Measurements from ENCODE around the gene RASGRP1. TPM values are rescaled to one million over a fixed set of nuclear protein-coding genes. Genes with fewer than 3 reads are reported as not detected.

The RASGRP1 gene
- total RNA-seq, 2 experiments from 2014 or later, result 105 to 106 TPM

- no peak overlapping the region for H3K4me3 Mint-ChIP-seq
- H3K9me3 Mint-ChIP-seq, result no peaks in the 10 kb centered on the region
- H3K27ac Mint-ChIP-seq, result no peak overlapping the region
- no peak for TF ChIP-seq CTCF (IDR thresholded peaks at IDR 0.05)
- peaks cover 6% of the 10 kb centered on the region for H3K36me3 Mint-ChIP-seq (ENCODE audit: low read depth)
- intact Hi-C loops (cut with micrococcal nuclease), result no loop called here
- CTCF ChIA-PET, result interaction anchor here (0.9 to 1.8 kb wide), 5 partner anchors 19 to 238 kb away, joined by 3 to 13 read pairs (median 4); partner anchors contain the start of gene RASGRP1
- DNase-seq (no peak), ATAC-seq (peak; percentile 61)
- H3K4me1 Mint-ChIP-seq (ENCODE audit: low read depth), result peaks cover 48% of the 10 kb centered on the region
- no peaks in the 10 kb centered on the region for H3K27me3 Mint-ChIP-seq
- POLR2A ChIA-PET, result interaction anchor here (1.0 kb wide), 1 partner anchor 34 kb away, joined by 4 read pairs; no protein-coding TSS in a partner anchor
Observed at GRCh38 chr15:38461066-38461833, 103.4 kb downstream of the RASGRP1 start.

DNA sequence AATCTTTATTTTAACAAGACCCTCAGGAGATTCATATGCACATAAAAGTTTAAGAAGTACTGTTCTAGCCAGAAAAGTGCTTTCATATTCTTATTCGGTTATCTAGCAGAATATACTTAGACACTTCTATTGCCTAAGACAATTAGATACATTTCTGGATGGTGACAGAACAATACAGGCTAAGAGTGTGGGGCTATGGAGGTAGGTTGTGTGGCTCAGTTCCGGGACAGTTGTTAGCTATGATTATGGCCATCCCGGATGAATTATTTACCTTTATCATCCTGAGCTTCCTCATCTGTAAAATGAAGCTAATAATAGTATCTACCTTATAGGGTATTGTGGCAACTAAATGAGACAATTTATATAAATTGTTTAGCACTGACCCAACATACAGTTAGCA lies 104.1 kb downstream of the RASGRP1 start:
- no peak for DNase-seq
- no peaks in the 10 kb centered on the region for H3K9me3 Mint-ChIP-seq
- no peak for TF ChIP-seq CTCF (IDR thresholded peaks at IDR 0.05)
- POLR2A ChIA-PET, result interaction anchor here (1.0 kb wide), 1 partner anchor 35 kb away, joined by 4 read pairs; no protein-coding TSS in a partner anchor
- intact Hi-C loops (cut with micrococcal nuclease), result no loop called here
- no peak overlapping the region for H3K4me3 Mint-ChIP-seq
- H3K36me3 Mint-ChIP-seq (ENCODE audit: low read depth), result peaks cover 8% of the 10 kb centered on the region
- ATAC-seq, result no peak
- H3K4me1 Mint-ChIP-seq (ENCODE audit: low read depth), result peaks cover 53% of the 10 kb centered on the region
- no peaks in the 10 kb centered on the region for H3K27me3 Mint-ChIP-seq
- CTCF ChIA-PET, result interaction anchor here (0.9 to 1.8 kb wide), 6 partner anchors 14 to 239 kb away, joined by 3 to 13 read pairs (median 4); partner anchors contain the start of gene RASGRP1
- no peak overlapping the region for H3K27ac Mint-ChIP-seq

DNA sequence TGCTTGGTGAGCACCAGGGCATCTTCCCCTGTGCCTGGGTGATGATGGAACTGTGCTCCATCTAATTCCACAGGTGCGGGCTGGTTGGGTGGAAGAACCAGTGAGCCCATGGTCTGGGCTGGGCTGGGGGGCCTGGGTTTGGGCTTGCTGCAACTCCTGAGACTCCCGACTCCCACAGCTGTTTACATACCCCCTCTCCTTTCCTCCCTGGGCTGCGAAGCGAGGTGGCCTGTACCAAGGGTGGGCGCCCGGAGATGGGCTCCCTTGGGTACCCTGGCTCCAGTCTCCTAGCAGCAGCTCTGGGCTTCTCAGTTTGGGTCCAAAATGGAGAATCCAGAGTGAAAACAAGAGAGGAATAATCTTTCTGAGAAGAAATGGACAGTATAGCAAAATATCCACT lies 105.1 kb downstream of the RASGRP1 start:
- TF ChIP-seq CTCF (IDR thresholded peaks at IDR 0.05), result no peak
- ChIA-PET CTCF (interaction anchor here (1.0 to 1.3 kb wide), 2 partner anchors 15 to 231 kb away, joined by 3 to 4 read pairs; no protein-coding TSS in a partner anchor), POLR2A (no interaction called here)
- Mint-ChIP-seq H3K4me3 (no peak overlapping the region), H3K36me3 (ENCODE audit: low read depth) (peaks cover 9% of the 10 kb centered on the region), H3K4me1 (ENCODE audit: low read depth) (peaks cover 60% of the 10 kb centered on the region), H3K9me3 (no peaks in the 10 kb centered on the region), H3K27me3 (no peaks in the 10 kb centered on the region), H3K27ac (no peak overlapping the region)
- ATAC-seq, result no peak
- DNase-seq, result no peak
- intact Hi-C loops (cut with micrococcal nuclease), result no loop called here

DNA sequence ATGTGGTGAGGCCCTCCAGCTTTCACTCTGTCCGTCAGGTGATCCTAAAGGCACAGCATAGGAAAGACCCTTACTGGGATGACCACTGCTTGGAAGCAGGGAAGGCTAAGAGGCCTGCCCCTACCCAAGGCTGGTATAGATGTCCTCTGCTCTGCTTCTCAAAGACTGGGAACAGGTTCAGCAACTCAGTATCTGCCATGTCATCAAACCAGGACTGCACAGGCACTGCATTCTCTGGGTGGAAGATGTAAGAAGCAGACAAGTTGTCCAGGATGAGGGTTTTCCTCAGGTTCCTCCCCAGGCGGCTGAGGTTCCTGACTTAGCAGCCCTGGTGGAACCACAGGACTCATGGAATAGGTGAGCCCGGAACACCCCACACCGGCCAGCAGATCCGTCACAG lies 106.0 kb downstream of the RASGRP1 start:
- ChIA-PET CTCF (interaction anchor here (1.3 to 1.7 kb wide), 3 partner anchors 14 to 241 kb away, joined by 4 to 8 read pairs (median 6); no protein-coding TSS in a partner anchor), POLR2A (no interaction called here)
- TF ChIP-seq CTCF (IDR thresholded peaks at IDR 0.05), result no peak
- no peaks in the 10 kb centered on the region for H3K27me3 Mint-ChIP-seq
- no peak overlapping the region for H3K4me3 Mint-ChIP-seq
- H3K9me3 Mint-ChIP-seq, result no peaks in the 10 kb centered on the region
- no peak overlapping the region for H3K27ac Mint-ChIP-seq
- H3K36me3 Mint-ChIP-seq (ENCODE audit: low read depth), result peaks cover 9% of the 10 kb centered on the region
- peaks cover 60% of the 10 kb centered on the region for H3K4me1 Mint-ChIP-seq (ENCODE audit: low read depth)
- intact Hi-C loops (cut with micrococcal nuclease), result no loop called here
- no peak for DNase-seq
- ATAC-seq, result no peak

- ChIA-PET CTCF (interaction anchor here (0.9 to 3.7 kb wide), 17 partner anchors 9 to 252 kb away, joined by 3 to 63 read pairs (median 6); partner anchors contain the start of gene RASGRP1), POLR2A (interaction anchor here (1.0 to 3.2 kb wide), 7 partner anchors 14 to 244 kb away, joined by 3 to 18 read pairs (median 6); no protein-coding TSS in a partner anchor)
- TF ChIP-seq CTCF (IDR thresholded peaks at IDR 0.05), result no peak
- DNase-seq (no peak), ATAC-seq (no peak)
- Mint-ChIP-seq H3K4me1 (ENCODE audit: low read depth) (peaks cover 37% of the 10 kb centered on the region), H3K27me3 (no peaks in the 10 kb centered on the region), H3K9me3 (no peaks in the 10 kb centered on the region), H3K36me3 (ENCODE audit: low read depth) (peaks cover 9% of the 10 kb centered on the region), H3K4me3 (peak overlapping the region; percentile 95), H3K27ac (peak overlapping the region; percentile 93)
- intact Hi-C loops (cut with micrococcal nuclease), result no loop called here
Observed at GRCh38 chr15:38455092-38455491, 109.5 kb downstream of the RASGRP1 start.
